MCF 10A (cell line): ENCODE data around the gene UBE3A. TPM values are rescaled to one million over a fixed set of nuclear protein-coding genes. Genes with fewer than 3 reads are reported as not detected.

Experiments
- BruUV-seq: library from RNA; stranded (reverse); fragments of 400-500 nt; replicated peaks from 2 replicates; lab custom pipeline; 2021; lab: Mats Ljungman, UMichigan
- CTCF ChIA-PET: fragments of 300-600 bp; sonication (Branson Sonifier 250); formaldehyde crosslinking; extraction: SDS; loops from one replicate; lab custom pipeline; 2021; ENCODE audit warnings: antibody characterized with exemption, inconsistent platforms; lab: Yijun Ruan, JAX
- POLR2A ChIA-PET: fragments of 300-600, 350-650 bp; sonication (Branson Sonifier 250); formaldehyde crosslinking; extraction: SDS; loops from one replicate; lab custom pipeline; 2020; ENCODE audit warnings: antibody characterized with exemption, inconsistent platforms; lab: Yijun Ruan, JAX
- DNase-seq: peaks from one replicate; pipeline ENCODE4 v3.0.0-alpha.2; 2018; ENCODE audit not compliant: unreplicated experiment
- H3K27ac Mint-ChIP-seq: one replicate; pipeline ENCODE4 v1.8.0; 2022; ENCODE audit warnings: mild to moderate bottlenecking, low read depth, mixed read lengths; ENCODE audit not compliant: unreplicated experiment
- H3K27me3 Mint-ChIP-seq: one replicate; pipeline ENCODE4 v1.8.0; 2022; ENCODE audit warnings: mixed read lengths; ENCODE audit not compliant: insufficient read depth, unreplicated experiment
- H3K36me3 Mint-ChIP-seq: one replicate; pipeline ENCODE4 v1.8.0; 2022; ENCODE audit warnings: mild to moderate bottlenecking, moderate library complexity, mixed read lengths; ENCODE audit not compliant: insufficient read depth, unreplicated experiment
- H3K4me1 Mint-ChIP-seq: one replicate; pipeline ENCODE4 v1.8.0; 2022; ENCODE audit warnings: mixed read lengths; ENCODE audit not compliant: insufficient read depth, unreplicated experiment
- H3K4me3 Mint-ChIP-seq: one replicate; pipeline ENCODE4 v1.8.0; 2022; ENCODE audit warnings: mild to moderate bottlenecking, moderate library complexity, mixed read lengths; ENCODE audit not compliant: unreplicated experiment
- H3K9me3 Mint-ChIP-seq: one replicate; pipeline ENCODE4 v1.8.0; 2022; ENCODE audit warnings: mixed read lengths; ENCODE audit not compliant: unreplicated experiment
- CTCF ChIP-seq: fragments of 200-600 bp; IDR thresholded peaks from one replicate; pipeline ENCODE4 v1.8.0; 2022; ENCODE audit warnings: antibody characterized with exemption, mild to moderate bottlenecking; ENCODE audit not compliant: unreplicated experiment
- intact Hi-C: fragments of 100-400 bp; cut with micrococcal nuclease; formaldehyde crosslinking; loops from 2 replicates; pipeline ENCODE4 v1.14.1; 2022
- total RNA-seq: library from RNA; stranded (reverse); gene quantifications from 2 replicates; pipeline ENCODE4 v1.2.3, GENCODE V29; 2022

UBE3A gene
- total RNA-seq, 1 experiment from 2014 or later: 101 TPM

- no peak for DNase-seq
- Mint-ChIP-seq H3K4me3 (no peak overlapping the region), H3K9me3 (no peaks in the 10 kb centered on the region), H3K36me3 (peaks cover 21% of the 10 kb centered on the region), H3K27ac (no peak overlapping the region), H3K27me3 (no peaks in the 10 kb centered on the region), H3K4me1 (peaks cover 20% of the 10 kb centered on the region)
- intact Hi-C loops: no loop called here
- no TSS peak for BruUV-seq
- POLR2A ChIA-PET: interaction anchor here (0.7 kb wide), 1 partner anchor 9 kb away, joined by 3 read pairs; no protein-coding TSS in a partner anchor
- TF ChIP-seq CTCF: no peak
- CTCF ChIA-PET: interaction anchor here (0.6 to 0.9 kb wide), 2 partner anchors 8 to 37 kb away, joined by 3 to 5 read pairs; no protein-coding TSS in a partner anchor
These were observed 29.9 kb downstream of the UBE3A start for GRCh38 chr15:25408929-25409328.

- no peak for TF ChIP-seq CTCF
- Mint-ChIP-seq H3K36me3 (peaks cover 26% of the 10 kb centered on the region), H3K4me3 (no peak overlapping the region), H3K27ac (no peak overlapping the region), H3K27me3 (no peaks in the 10 kb centered on the region), H3K4me1 (peaks cover 15% of the 10 kb centered on the region), H3K9me3 (no peaks in the 10 kb centered on the region)
- no peak for DNase-seq
- CTCF ChIA-PET: interaction anchor here (0.9 to 1.0 kb wide), 3 partner anchors 9 to 28 kb away, joined by 3 to 5 read pairs (median 3); no protein-coding TSS in a partner anchor
- intact Hi-C loops: no loop called here
- BruUV-seq: no TSS peak
- POLR2A ChIA-PET: no interaction called here
These were observed 30.4 kb downstream of the UBE3A start for GRCh38 chr15:25408428-25408827.

- H3K4me3 Mint-ChIP-seq: no peak overlapping the region
- BruUV-seq: no TSS peak
- CTCF ChIA-PET: interaction anchor here (0.9 to 1.0 kb wide), 3 partner anchors 9 to 29 kb away, joined by 3 to 5 read pairs (median 3); no protein-coding TSS in a partner anchor
- no peak for DNase-seq
- no peak for TF ChIP-seq CTCF
- H3K27ac Mint-ChIP-seq: no peak overlapping the region
- peaks cover 31% of the 10 kb centered on the region for H3K36me3 Mint-ChIP-seq
- no peaks in the 10 kb centered on the region for H3K9me3 Mint-ChIP-seq
- intact Hi-C loops: no loop called here
- H3K27me3 Mint-ChIP-seq: no peaks in the 10 kb centered on the region
- POLR2A ChIA-PET: interaction anchor here (1.2 to 2.2 kb wide), 2 partner anchors 8 to 28 kb away, joined by 3 to 6 read pairs; no protein-coding TSS in a partner anchor
- peaks cover 10% of the 10 kb centered on the region for H3K4me1 Mint-ChIP-seq
These were observed 30.9 kb downstream of the UBE3A start for GRCh38 chr15:25407950-25408349.

- no peak for TF ChIP-seq CTCF
- no peak for DNase-seq
- H3K4me3 Mint-ChIP-seq: no peak overlapping the region
- H3K27me3 Mint-ChIP-seq: no peaks in the 10 kb centered on the region
- intact Hi-C loops: no loop called here
- peak overlapping the region; percentile 72 for H3K27ac Mint-ChIP-seq
- H3K36me3 Mint-ChIP-seq: peaks cover 33% of the 10 kb centered on the region
- POLR2A ChIA-PET: interaction anchor here (1.2 to 2.2 kb wide), 3 partner anchors 9 to 27 kb away, joined by 3 to 6 read pairs (median 3); no protein-coding TSS in a partner anchor
- CTCF ChIA-PET: no interaction called here
- no TSS peak for BruUV-seq
- H3K9me3 Mint-ChIP-seq: no peaks in the 10 kb centered on the region
- H3K4me1 Mint-ChIP-seq: peaks cover 10% of the 10 kb centered on the region
These were observed 32.0 kb downstream of the UBE3A start for GRCh38 chr15:25406846-25407245.
